ENCODE measurements around the gene CXCL9. TPM values are rescaled to one million over a fixed set of nuclear protein-coding genes. Genes with fewer than 3 reads are reported as not detected.
A peak's percentile ranks its signal among the peaks of the same experiment; 100 is the strongest.

CXCL9 gene
- total and polyA plus RNA-seq, 2 donors (not counting 1 experiment from before 2014, with no cell fraction given) = not detected

DNA sequence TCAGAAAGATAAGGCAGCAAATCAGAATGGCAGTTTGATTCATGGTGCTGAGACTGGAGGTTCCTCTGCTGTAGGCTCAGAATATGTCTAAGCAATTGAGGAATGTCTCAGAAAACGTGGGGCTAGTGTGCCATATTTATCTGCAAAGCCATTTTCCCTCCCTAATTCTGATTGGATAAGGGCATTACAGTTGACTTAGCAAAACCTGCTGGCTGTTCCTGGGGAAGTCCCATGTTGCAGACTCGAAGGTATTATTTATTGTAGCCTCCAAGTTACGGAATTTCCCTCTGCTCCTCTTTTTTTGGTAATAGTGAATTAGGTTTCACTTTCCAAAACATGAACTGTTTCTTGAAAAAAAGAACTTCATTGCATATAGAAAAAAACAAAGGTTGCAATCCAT is 16.1 kb upstream of the CXCL9 start, which contains the start of gene CXCL10:
Gene CXCL10 (minus strand): TSS at position 109 of the 400 bp plus-strand sequence. CDS start 66 bp downstream, at position 43.
- Histone ChIP-seq H3K9me3 (ENCODE audit: control extremely low read depth in 1 of 3, control insufficient read depth in 2 of 3, insufficient read depth in 1 of 3, low read length in 2 of 3) (no peaks in the 10 kb centered on the region), H3K27me3 (replicated peaks in 1 of 4; ENCODE audit: control extremely low read depth in 1 of 4, control insufficient read depth in 3 of 4, insufficient read depth in 4 of 4, low read length in 3 of 4) (no peaks in the 10 kb centered on the region), H3K4me3 (ENCODE audit: control extremely low read depth in 1 of 5, extremely low read depth in 1 of 5, insufficient read depth in 1 of 5, low read depth in 2 of 5, low read length in 4 of 5) (no peak within 1 kb of the TSS), H3K36me3 (replicated peaks in 1 of 2; ENCODE audit: control extremely low read depth in 1 of 2, control insufficient read depth in 1 of 2, extremely low read depth in 1 of 2, insufficient read depth in 2 of 2, low read length in 1 of 2) (no peaks in the 10 kb centered on the region), H3K4me1 (ENCODE audit: control insufficient read depth in 2 of 2, insufficient read depth in 2 of 2, low read length in 2 of 2) (peaks cover 14 to 24% of the 10 kb centered on the region in 2 donors), H3K9ac (ENCODE audit: low read length) (peak within 1 kb of the TSS; percentile 10), H4K20me1 (ENCODE audit: control insufficient read depth, insufficient read depth, low read length, poor library complexity, severe bottlenecking) (no peaks in the 10 kb centered on the region), H3K27ac (ENCODE audit: low read length in 2 of 2) (no peak within 1 kb of the TSS), H3K79me2 (ENCODE audit: control insufficient read depth, insufficient read depth, low read length) (no peaks in the 10 kb centered on the region), H2AFZ (ENCODE audit: insufficient read depth, low read depth, low read length, poor library complexity, severe bottlenecking) (peak within 1 kb of the TSS; percentile 13), H3K4me2 (replicated peaks; ENCODE audit: low read depth, low read length, poor library complexity, severe bottlenecking) (peak within 1 kb of the TSS; percentile 54)
- ATAC-seq (ENCODE audit: low read depth) (peak; percentile 36), DNase-seq (peak; percentile 55)
- TF ChIP-seq, protein P1, sequence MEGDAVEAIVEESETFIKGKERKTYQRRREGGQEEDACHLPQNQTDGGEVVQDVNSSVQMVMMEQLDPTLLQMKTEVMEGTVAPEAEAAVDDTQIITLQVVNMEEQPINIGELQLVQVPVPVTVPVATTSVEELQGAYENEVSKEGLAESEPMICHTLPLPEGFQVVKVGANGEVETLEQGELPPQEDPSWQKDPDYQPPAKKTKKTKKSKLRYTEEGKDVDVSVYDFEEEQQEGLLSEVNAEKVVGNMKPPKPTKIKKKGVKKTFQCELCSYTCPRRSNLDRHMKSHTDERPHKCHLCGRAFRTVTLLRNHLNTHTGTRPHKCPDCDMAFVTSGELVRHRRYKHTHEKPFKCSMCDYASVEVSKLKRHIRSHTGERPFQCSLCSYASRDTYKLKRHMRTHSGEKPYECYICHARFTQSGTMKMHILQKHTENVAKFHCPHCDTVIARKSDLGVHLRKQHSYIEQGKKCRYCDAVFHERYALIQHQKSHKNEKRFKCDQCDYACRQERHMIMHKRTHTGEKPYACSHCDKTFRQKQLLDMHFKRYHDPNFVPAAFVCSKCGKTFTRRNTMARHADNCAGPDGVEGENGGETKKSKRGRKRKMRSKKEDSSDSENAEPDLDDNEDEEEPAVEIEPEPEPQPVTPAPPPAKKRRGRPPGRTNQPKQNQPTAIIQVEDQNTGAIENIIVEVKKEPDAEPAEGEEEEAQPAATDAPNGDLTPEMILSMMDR (IDR thresholded peaks at IDR 0.05) = no peak
- no peak for TF ChIP-seq EZH2 (IDR thresholded peaks at IDR 0.05; ENCODE audit: borderline replicate concordance, insufficient read depth, low read depth, low read length, poor library complexity, severe bottlenecking)
- CTCF ChIA-PET = interaction anchor here (0.6 kb wide), 1 partner anchor 149 kb away, joined by 3 read pairs; no protein-coding TSS in a partner anchor
- no peak within 1 kb of the TSS for H3K27ac Mint-ChIP-seq
- WGBS (ENCODE audit: insufficient coverage) = no CpG with 5 or more reads among the region's 3 CpGs
- POLR2A ChIA-PET = no interaction called here
- H3K9me3 Mint-ChIP-seq (ENCODE audit: insufficient read depth) = peaks cover 2% of the 10 kb centered on the region
- no peaks in the 10 kb centered on the region for H3K27me3 Mint-ChIP-seq
- peak within 1 kb of the TSS; percentile 52 for H3K4me3 Mint-ChIP-seq
- intact Hi-C loops (cut with micrococcal nuclease) = loop anchor here (5.0 kb wide), 1 partner anchor 34 kb away; no protein-coding TSS in a partner anchor
- H3K4me1 Mint-ChIP-seq = peaks cover 33% of the 10 kb centered on the region

DNA sequence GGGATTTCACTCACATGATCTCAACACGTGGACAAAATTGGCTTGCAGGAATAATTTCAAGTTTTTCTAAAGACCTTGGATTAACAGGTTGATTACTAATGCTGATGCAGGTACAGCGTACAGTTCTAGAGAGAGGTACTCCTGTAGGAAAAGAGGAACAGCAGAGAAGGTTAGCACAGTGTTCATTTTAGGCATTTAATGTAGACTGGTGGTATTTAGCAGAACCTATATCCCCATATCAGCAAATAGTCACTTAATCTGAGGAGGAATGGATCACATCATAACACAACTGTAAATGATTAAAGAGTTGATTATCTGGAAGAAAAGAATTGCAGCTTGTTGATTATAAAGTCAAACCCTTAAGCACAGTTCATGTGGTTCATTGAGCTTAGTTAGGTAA is 15.4 kb upstream of the CXCL9 start:
- intact Hi-C loops (cut with micrococcal nuclease) = loop anchor here (5.0 kb wide), 1 partner anchor 35 kb away; no protein-coding TSS in a partner anchor
- TF ChIP-seq, protein P1 (IDR thresholded peaks at IDR 0.05) = no peak
- no peak for TF ChIP-seq EZH2 (IDR thresholded peaks at IDR 0.05; ENCODE audit: borderline replicate concordance, insufficient read depth, low read depth, low read length, poor library complexity, severe bottlenecking)
- Mint-ChIP-seq H3K27me3 (no peaks in the 10 kb centered on the region), H3K4me1 (peaks cover 27% of the 10 kb centered on the region), H3K9me3 (ENCODE audit: insufficient read depth) (peaks cover 2% of the 10 kb centered on the region), H3K4me3 (no peak overlapping the region), H3K27ac (no peak overlapping the region)
- Histone ChIP-seq H3K36me3 (replicated peaks in 1 of 2; ENCODE audit: control extremely low read depth in 1 of 2, control insufficient read depth in 1 of 2, extremely low read depth in 1 of 2, insufficient read depth in 2 of 2, low read length in 1 of 2) (no peaks in the 10 kb centered on the region), H3K9me3 (ENCODE audit: control extremely low read depth in 1 of 3, control insufficient read depth in 2 of 3, insufficient read depth in 1 of 3, low read length in 2 of 3) (no peaks in the 10 kb centered on the region), H4K20me1 (ENCODE audit: control insufficient read depth, insufficient read depth, low read length, poor library complexity, severe bottlenecking) (no peaks in the 10 kb centered on the region), H3K9ac (ENCODE audit: low read length) (no peak overlapping the region), H3K4me2 (replicated peaks; ENCODE audit: low read depth, low read length, poor library complexity, severe bottlenecking) (no peak overlapping the region), H3K4me1 (ENCODE audit: control insufficient read depth in 2 of 2, insufficient read depth in 2 of 2, low read length in 2 of 2) (peaks cover 12 to 21% of the 10 kb centered on the region in 2 donors), H2AFZ (ENCODE audit: insufficient read depth, low read depth, low read length, poor library complexity, severe bottlenecking) (no peak overlapping the region), H3K27ac (ENCODE audit: low read length in 2 of 2) (no peak overlapping the region), H3K79me2 (ENCODE audit: control insufficient read depth, insufficient read depth, low read length) (no peaks in the 10 kb centered on the region), H3K27me3 (replicated peaks in 1 of 4; ENCODE audit: control extremely low read depth in 1 of 4, control insufficient read depth in 3 of 4, insufficient read depth in 4 of 4, low read length in 3 of 4) (no peaks in the 10 kb centered on the region), H3K4me3 (ENCODE audit: control extremely low read depth in 1 of 5, extremely low read depth in 1 of 5, insufficient read depth in 1 of 5, low read depth in 2 of 5, low read length in 4 of 5) (no peak overlapping the region)
- DNase-seq = no peak
- 100% methylated on average over 1 of the region's 2 CpGs for WGBS (ENCODE audit: insufficient coverage)
- ChIA-PET POLR2A (no interaction called here), CTCF (interaction anchor here (0.6 kb wide), 1 partner anchor 148 kb away, joined by 3 read pairs; no protein-coding TSS in a partner anchor)
- no peak for ATAC-seq (ENCODE audit: low read depth)

Measured in B cell (primary cell).